Measurements from ENCODE around the gene TNPO1. TPM values are rescaled to one million over a fixed set of nuclear protein-coding genes. Genes with fewer than 3 reads are reported as not detected.
A peak's percentile ranks its signal among the peaks of the same experiment; 100 is the strongest.
"Not testable (repeated sequence)": the region's sequence is repeated elsewhere in the genome, so short reads cannot be mapped to it uniquely, and the experiment has no call there.

Gene TNPO1
- total and polyA plus RNA-seq, 4 donors = 49.9 to 181 (median 124) TPM

DNA sequence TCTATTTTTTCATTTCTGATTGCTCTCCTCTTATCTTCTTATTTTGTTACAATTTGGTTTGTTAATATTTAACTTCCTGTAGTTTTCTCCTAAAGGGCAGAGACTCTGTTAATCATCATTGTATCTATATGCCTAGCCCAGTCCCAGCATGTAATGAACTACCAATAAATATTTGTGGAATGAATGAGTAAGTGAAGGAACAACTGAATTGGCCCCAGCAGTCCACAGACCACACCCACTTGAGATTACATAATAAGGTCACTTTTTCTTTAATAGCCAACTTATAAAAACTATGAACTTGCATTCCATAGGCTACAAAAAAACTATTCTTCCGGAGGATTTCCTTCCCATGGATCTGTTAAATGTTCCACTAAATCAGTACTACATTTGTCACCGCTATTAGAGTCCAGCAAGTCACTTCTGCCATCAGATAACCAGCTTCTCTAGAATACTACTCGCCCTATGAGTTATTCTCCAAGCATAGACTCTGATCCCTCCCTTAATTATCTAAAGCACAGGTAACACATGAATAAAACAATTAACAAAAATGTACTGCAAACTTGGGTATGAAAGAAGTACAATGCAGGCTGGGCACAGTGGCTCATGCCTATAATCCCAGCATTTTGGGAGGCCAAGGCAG, 27.5 kb upstream of the TNPO1 start:
- Histone ChIP-seq H3K4me1 (ENCODE audit: control insufficient read depth, insufficient read depth, low read length) (no peaks in the 10 kb centered on the region), H3K36me3 (ENCODE audit: control insufficient read depth, insufficient read depth, low read length) (no peaks in the 10 kb centered on the region), H3K9me3 (ENCODE audit: control insufficient read depth, insufficient read depth, low read length) (no peaks in the 10 kb centered on the region), H3K4me3 (ENCODE audit: low read depth, low read length) (no peak overlapping the region), H3K27ac (ENCODE audit: low read depth, low read length) (no peak overlapping the region), H3K27me3 (ENCODE audit: control insufficient read depth, insufficient read depth, low read length) (no peaks in the 10 kb centered on the region)
- DNase-seq (ENCODE audit: low read depth in 4 of 6, low spot score in 6 of 6) = no peak
- WGBS (ENCODE audit: insufficient coverage) = 92% methylated on average over 2 of the region's 3 CpGs

DNA sequence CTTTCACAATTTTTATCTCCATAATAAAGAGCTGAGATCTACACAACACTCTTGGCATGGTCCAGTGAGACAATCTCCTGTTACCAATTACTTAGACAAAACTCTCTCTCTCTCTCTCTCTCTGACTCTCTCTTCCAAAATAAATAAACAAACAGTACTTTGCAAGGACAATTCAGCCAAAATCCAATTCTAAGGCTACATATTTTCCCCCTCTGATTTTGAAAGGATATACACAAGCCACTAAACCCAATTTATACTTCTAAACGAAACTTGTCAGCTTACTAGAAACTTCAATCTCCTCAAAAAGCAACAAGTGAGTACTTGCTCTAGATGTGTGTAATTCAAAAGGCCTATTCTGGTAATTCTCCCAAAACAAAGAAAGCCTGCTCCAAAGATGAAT, 26.3 kb upstream of the TNPO1 start:
- WGBS (ENCODE audit: insufficient coverage) = 50% methylated on average over 1 of the region's 1 CpG
- Histone ChIP-seq H3K36me3 (ENCODE audit: control insufficient read depth, insufficient read depth, low read length) (no peaks in the 10 kb centered on the region), H3K9me3 (ENCODE audit: control insufficient read depth, insufficient read depth, low read length) (no peaks in the 10 kb centered on the region), H3K27me3 (ENCODE audit: control insufficient read depth, insufficient read depth, low read length) (no peaks in the 10 kb centered on the region), H3K27ac (ENCODE audit: low read depth, low read length) (no peak overlapping the region), H3K4me3 (ENCODE audit: low read depth, low read length) (no peak overlapping the region), H3K4me1 (ENCODE audit: control insufficient read depth, insufficient read depth, low read length) (no peaks in the 10 kb centered on the region)
- peak in 1 of 6 donors; percentile 4 for DNase-seq (ENCODE audit: low read depth in 4 of 6, low spot score in 6 of 6)

DNA sequence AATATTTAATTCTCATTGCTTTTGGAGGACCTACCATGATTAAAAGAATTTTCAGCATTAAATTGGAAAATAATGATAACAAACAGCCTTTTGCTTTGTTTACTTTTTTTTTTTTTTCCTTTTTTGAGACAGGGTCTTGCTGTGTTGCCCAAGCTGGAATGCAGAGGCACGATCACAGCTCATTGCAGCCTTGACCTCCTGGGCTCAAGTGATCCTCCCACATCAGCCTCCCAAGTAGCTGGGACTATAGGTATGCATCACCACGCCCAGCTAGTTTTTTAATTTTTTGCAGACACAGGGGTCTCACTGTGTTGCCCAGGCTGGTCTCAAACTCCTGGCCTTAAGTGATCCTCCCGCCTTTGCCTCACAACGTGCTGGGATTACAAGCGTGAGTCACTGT, 23.8 kb upstream of the TNPO1 start:
- not testable (repeated sequence) for H3K27me3 ChIP-seq (ENCODE audit: control insufficient read depth, insufficient read depth, low read length); H3K4me3 ChIP-seq (ENCODE audit: low read depth, low read length); H3K27ac ChIP-seq (ENCODE audit: low read depth, low read length); H3K36me3 ChIP-seq (ENCODE audit: control insufficient read depth, insufficient read depth, low read length); DNase-seq (ENCODE audit: low read depth in 4 of 6, low spot score in 6 of 6); H3K9me3 ChIP-seq (ENCODE audit: control insufficient read depth, insufficient read depth, low read length); H3K4me1 ChIP-seq (ENCODE audit: control insufficient read depth, insufficient read depth, low read length)
- 100% methylated on average over 3 of the region's 5 CpGs for WGBS (ENCODE audit: insufficient coverage)

DNA sequence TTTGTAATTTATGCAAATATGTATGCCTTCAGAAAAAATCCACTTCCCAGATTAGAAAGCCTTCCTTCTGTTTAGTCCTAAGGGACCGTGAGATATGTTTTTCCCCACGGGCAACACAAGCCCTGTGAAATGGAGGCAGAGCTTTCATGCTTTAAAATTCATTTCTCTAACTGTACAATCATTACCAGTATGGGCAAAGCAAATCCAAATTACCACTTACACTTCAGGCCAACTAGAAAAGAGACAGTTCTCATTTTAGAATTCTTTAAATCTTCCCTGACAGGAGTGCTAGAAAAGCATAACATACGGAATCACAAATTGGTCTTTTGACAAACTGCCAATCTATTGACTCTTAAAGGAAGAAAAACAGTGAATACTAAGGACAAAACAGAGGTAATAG, 20.5 kb upstream of the TNPO1 start:
- Histone ChIP-seq H3K27ac (ENCODE audit: low read depth, low read length) (no peak overlapping the region), H3K4me3 (ENCODE audit: low read depth, low read length) (no peak overlapping the region), H3K27me3 (ENCODE audit: control insufficient read depth, insufficient read depth, low read length) (no peaks in the 10 kb centered on the region), H3K36me3 (ENCODE audit: control insufficient read depth, insufficient read depth, low read length) (no peaks in the 10 kb centered on the region), H3K4me1 (ENCODE audit: control insufficient read depth, insufficient read depth, low read length) (no peaks in the 10 kb centered on the region), H3K9me3 (ENCODE audit: control insufficient read depth, insufficient read depth, low read length) (no peaks in the 10 kb centered on the region)
- WGBS (ENCODE audit: insufficient coverage) = no CpG with 5 or more reads among the region's 3 CpGs
- peak in 2 of 6 donors; percentile 6 to 67 for DNase-seq (ENCODE audit: low read depth in 4 of 6, low spot score in 6 of 6)

DNA sequence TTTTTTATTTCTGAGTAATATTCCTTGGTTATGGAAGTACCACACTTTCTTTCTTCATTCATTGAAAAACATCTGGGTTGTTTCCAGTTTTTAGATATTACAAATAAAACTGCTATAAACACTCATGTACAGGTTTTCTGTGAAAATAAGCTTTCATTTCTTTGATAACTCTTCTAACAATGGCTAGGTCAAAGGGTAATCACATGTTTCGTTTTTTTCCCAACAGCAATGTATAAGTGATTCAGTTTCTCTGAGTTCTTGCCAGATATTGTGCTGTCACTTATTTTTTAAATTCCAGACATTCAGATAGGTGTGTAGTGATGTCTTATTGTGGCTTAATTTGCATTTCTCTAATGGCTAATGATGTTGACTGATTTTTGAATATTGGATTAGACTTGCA, 16.7 kb upstream of the TNPO1 start:
- no peak for DNase-seq (ENCODE audit: low read depth in 4 of 6, low spot score in 6 of 6)
- Histone ChIP-seq H3K27me3 (ENCODE audit: control insufficient read depth, insufficient read depth, low read length) (no peaks in the 10 kb centered on the region), H3K4me1 (ENCODE audit: control insufficient read depth, insufficient read depth, low read length) (no peaks in the 10 kb centered on the region), H3K9me3 (ENCODE audit: control insufficient read depth, insufficient read depth, low read length) (peaks cover 1% of the 10 kb centered on the region), H3K27ac (ENCODE audit: low read depth, low read length) (no peak overlapping the region), H3K36me3 (ENCODE audit: control insufficient read depth, insufficient read depth, low read length) (no peaks in the 10 kb centered on the region), H3K4me3 (ENCODE audit: low read depth, low read length) (no peak overlapping the region)
- 71% methylated on average over 1 of the region's 1 CpG for WGBS (ENCODE audit: insufficient coverage)

DNA sequence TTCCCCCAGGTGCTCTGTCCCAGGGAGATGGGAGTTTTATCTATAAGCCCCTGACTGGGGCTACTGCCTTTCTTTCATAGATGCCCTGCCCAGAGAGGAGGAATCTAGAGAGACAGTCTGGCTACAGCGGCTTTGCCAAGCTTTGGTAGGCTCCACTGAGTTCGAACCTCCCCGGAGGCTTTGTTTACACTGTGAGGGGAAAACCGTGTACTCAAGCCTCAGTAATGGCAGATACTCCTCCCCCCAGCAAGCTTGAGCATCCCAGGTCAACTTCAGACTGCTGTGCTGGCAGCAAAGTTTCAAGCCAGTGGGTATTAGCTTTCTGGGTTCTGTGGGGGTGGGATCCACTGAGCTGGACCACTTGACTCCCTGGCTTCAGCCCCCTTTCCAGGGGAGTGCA, 7.8 kb upstream of the TNPO1 start:
- H3K27ac ChIP-seq (ENCODE audit: low read depth, low read length); H3K27me3 ChIP-seq (ENCODE audit: control insufficient read depth, insufficient read depth, low read length); H3K36me3 ChIP-seq (ENCODE audit: control insufficient read depth, insufficient read depth, low read length); H3K4me1 ChIP-seq (ENCODE audit: control insufficient read depth, insufficient read depth, low read length); H3K4me3 ChIP-seq (ENCODE audit: low read depth, low read length); H3K9me3 ChIP-seq (ENCODE audit: control insufficient read depth, insufficient read depth, low read length); DNase-seq (ENCODE audit: low read depth in 4 of 6, low spot score in 6 of 6): not testable (repeated sequence)
- WGBS (ENCODE audit: insufficient coverage) = no CpG with 5 or more reads among the region's 4 CpGs

DNA sequence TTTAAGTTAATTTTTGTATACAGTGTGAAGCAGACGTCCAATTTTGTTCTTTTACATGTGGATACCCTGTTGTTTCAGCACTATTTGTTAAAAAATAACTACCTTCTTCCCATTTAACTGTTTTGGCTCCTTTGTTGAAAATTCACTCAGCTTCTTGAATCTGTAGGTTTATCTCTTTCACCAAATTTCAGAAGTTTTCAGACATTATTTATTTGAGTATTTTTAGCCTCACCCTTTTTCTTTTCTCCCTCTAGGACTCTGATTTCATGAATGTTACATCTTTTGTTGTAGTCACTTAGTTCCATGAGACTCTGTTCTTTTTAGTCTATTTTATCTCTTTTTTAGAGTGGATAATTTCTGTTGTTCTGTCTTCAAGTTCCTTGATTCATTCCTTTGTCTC, 4.6 kb upstream of the TNPO1 start:
- WGBS (ENCODE audit: insufficient coverage) = no CpG with 5 or more reads among the region's 1 CpG
- DNase-seq (ENCODE audit: low read depth in 4 of 6, low spot score in 6 of 6) = no peak
- Histone ChIP-seq H3K4me1 (ENCODE audit: control insufficient read depth, insufficient read depth, low read length) (no peaks in the 10 kb centered on the region), H3K27ac (ENCODE audit: low read depth, low read length) (no peak overlapping the region), H3K9me3 (ENCODE audit: control insufficient read depth, insufficient read depth, low read length) (peaks cover 2% of the 10 kb centered on the region), H3K27me3 (ENCODE audit: control insufficient read depth, insufficient read depth, low read length) (no peaks in the 10 kb centered on the region), H3K4me3 (ENCODE audit: low read depth, low read length) (no peak overlapping the region), H3K36me3 (ENCODE audit: control insufficient read depth, insufficient read depth, low read length) (no peaks in the 10 kb centered on the region)

DNA sequence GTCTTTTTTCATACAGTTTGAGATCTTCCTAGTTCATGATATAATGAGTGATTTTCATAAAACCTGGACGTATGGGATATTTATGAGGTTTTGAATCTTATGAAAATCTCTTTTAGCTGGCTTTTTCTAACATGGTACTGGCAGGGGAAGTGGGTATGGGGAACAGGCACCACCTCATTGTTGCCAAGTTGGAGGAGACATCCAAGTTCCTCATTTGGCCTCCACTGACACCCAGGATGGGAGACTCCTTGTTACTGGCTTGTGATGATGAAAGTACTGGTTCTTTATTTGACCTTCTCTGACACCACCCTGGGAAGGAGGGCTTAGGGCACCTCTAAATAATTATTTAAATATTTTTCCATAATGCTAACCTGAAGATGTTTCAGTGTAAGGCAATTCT, 4.0 kb upstream of the TNPO1 start:
- Histone ChIP-seq H3K4me1 (ENCODE audit: control insufficient read depth, insufficient read depth, low read length) (no peaks in the 10 kb centered on the region), H3K9me3 (ENCODE audit: control insufficient read depth, insufficient read depth, low read length) (peaks cover 2% of the 10 kb centered on the region), H3K36me3 (ENCODE audit: control insufficient read depth, insufficient read depth, low read length) (no peaks in the 10 kb centered on the region), H3K4me3 (ENCODE audit: low read depth, low read length) (no peak overlapping the region), H3K27ac (ENCODE audit: low read depth, low read length) (no peak overlapping the region), H3K27me3 (ENCODE audit: control insufficient read depth, insufficient read depth, low read length) (no peaks in the 10 kb centered on the region)
- no peak for DNase-seq (ENCODE audit: low read depth in 4 of 6, low spot score in 6 of 6)
- no CpG with 5 or more reads among the region's 1 CpG for WGBS (ENCODE audit: insufficient coverage)

DNA sequence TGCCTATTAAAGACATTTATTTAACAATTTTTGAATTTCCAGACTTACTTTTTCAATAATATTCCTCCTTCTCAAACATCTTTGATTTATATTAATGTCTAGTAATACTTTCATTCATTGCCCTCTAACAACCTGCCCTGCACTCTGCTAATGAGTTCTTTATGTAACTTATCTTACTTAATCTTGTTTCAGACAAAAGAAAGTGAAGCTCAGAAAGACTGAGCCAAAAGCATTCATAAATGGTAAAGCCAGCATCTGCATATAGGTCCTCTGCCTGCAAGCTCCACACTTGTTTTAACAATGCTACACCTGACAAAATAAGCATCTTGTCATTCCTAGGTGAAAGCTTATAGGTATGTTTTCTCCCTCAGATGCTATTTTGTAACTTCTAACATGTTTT, 2.4 kb upstream of the TNPO1 start:
- peak in 1 of 6 donors; percentile 38 for DNase-seq (ENCODE audit: low read depth in 4 of 6, low spot score in 6 of 6)
- H3K27ac ChIP-seq (ENCODE audit: low read depth, low read length) = no peak overlapping the region
- no peak overlapping the region for H3K4me3 ChIP-seq (ENCODE audit: low read depth, low read length)
- no peaks in the 10 kb centered on the region for H3K27me3 ChIP-seq (ENCODE audit: control insufficient read depth, insufficient read depth, low read length)
- peaks cover 2% of the 10 kb centered on the region for H3K9me3 ChIP-seq (ENCODE audit: control insufficient read depth, insufficient read depth, low read length)
- no peaks in the 10 kb centered on the region for H3K36me3 ChIP-seq (ENCODE audit: control insufficient read depth, insufficient read depth, low read length)
- no peaks in the 10 kb centered on the region for H3K4me1 ChIP-seq (ENCODE audit: control insufficient read depth, insufficient read depth, low read length)

DNA sequence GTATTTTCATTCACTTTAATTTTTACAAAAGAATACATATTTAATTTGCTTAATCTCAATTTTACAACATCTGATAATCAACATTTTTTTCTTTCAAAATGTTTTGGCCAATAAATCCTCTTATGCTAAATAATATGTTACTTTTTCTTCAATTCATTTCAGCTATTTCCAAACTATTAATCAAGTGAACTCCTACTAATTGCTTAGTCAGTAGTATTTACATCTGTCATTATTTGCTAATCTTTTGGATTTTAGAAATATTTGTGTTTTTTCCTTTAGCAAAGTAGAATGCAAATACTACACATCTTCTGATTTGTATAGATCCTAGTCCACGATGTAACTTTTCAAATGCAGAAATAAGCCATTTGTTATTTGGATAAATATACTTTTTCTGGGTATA, 1.6 kb upstream of the TNPO1 start:
- Histone ChIP-seq H3K27me3 (ENCODE audit: control insufficient read depth, insufficient read depth, low read length) (no peaks in the 10 kb centered on the region), H3K4me3 (ENCODE audit: low read depth, low read length) (no peak overlapping the region), H3K36me3 (ENCODE audit: control insufficient read depth, insufficient read depth, low read length) (no peaks in the 10 kb centered on the region), H3K27ac (ENCODE audit: low read depth, low read length) (peak overlapping the region; percentile 99), H3K9me3 (ENCODE audit: control insufficient read depth, insufficient read depth, low read length) (no peaks in the 10 kb centered on the region), H3K4me1 (ENCODE audit: control insufficient read depth, insufficient read depth, low read length) (no peaks in the 10 kb centered on the region)
- whole genome bisulfite sequencing (ENCODE audit: insufficient coverage) = no CpG with 5 or more reads among the region's 1 CpG
- peak in 1 of 6 donors; percentile 16 for DNase-seq (ENCODE audit: low read depth in 4 of 6, low spot score in 6 of 6)

All from spinal cord (tissue), 10 donors.